Sciatic nerve (tissue), 2 donors: ENCODE data around the gene PKNOX2. TPM values are rescaled to one million over a fixed set of nuclear protein-coding genes. Genes with fewer than 3 reads are reported as not detected.

Experiments used
- ATAC-seq: fragments of 200-7000 bp; cut with Tn5 transposase; one replicate; pipeline ENCODE4 v1.9.1; 2020; ENCODE audit warnings: mild to moderate bottlenecking, moderate library complexity
- DNase-seq: peaks from one replicate; pipeline ENCODE4 v3.0.0-alpha.2; 2020; ENCODE audit warnings: low spot score
- intact Hi-C: fragments of 100-400 bp; cut with DNase I; formaldehyde crosslinking; loops from one replicate; pipeline ENCODE4 v1.14.2; 2022
- total RNA-seq: library from RNA; stranded (reverse); fragmentation: NEBNext Ultra II Directional; extraction: Animal tissue kit (Norgen Biotek cat#: 25700); gene quantifications from one replicate; pipeline ENCODE4 v1.2.1, GENCODE V29; 2021
- donor health status: DM: no; HTN: no; CAD: no.
- donor health status: DM: no; HTN: no; CAD: no.

Gene PKNOX2
- total RNA-seq, 1 donor from 2014 or later: 17.3 TPM

- intact Hi-C loops: loop anchor here (10.0 kb wide), 1 partner anchor 251 kb away; no protein-coding TSS in a partner anchor
- ATAC-seq (no peak), DNase-seq (no peak)
These were observed 10.7 kb upstream of the PKNOX2 start for GRCh38 chr11:125153837-125154236.

- intact Hi-C loops: loop anchor here (10.0 kb wide), 1 partner anchor 250 kb away; no protein-coding TSS in a partner anchor
- no peak for DNase-seq
These were observed 10.0 kb upstream of the PKNOX2 start for GRCh38 chr11:125154378-125155099.

GRCh38 chr11:125155100-125155444 lies 9.5 kb upstream of the PKNOX2 start:
- ATAC-seq: no peak
- no peak for DNase-seq
- intact Hi-C loops: loop anchor here (10.0 kb wide), 1 partner anchor 250 kb away; no protein-coding TSS in a partner anchor

More at GRCh38 chr11:125154378-125155099, 10.0 kb upstream of the PKNOX2 start:
- ATAC-seq: no peak

- intact Hi-C loops: loop anchor here (10.0 kb wide), 1 partner anchor 249 kb away; no protein-coding TSS in a partner anchor
- DNase-seq: no peak
These were observed 8.8 kb upstream of the PKNOX2 start for GRCh38 chr11:125155767-125156166.

GRCh38 chr11:125156346-125157117 lies 8.0 kb upstream of the PKNOX2 start:
- DNase-seq (no peak), ATAC-seq (no peak)
- intact Hi-C loops: loop anchor here (10.0 kb wide), 1 partner anchor 248 kb away; no protein-coding TSS in a partner anchor

More at GRCh38 chr11:125155767-125156166, 8.8 kb upstream of the PKNOX2 start:
- no peak for ATAC-seq

- intact Hi-C loops: loop anchor here (10.0 kb wide), 1 partner anchor 248 kb away; no protein-coding TSS in a partner anchor
- no peak for ATAC-seq
- DNase-seq: no peak
These were observed 7.3 kb upstream of the PKNOX2 start for GRCh38 chr11:125157118-125157733.

GRCh38 chr11:125157953-125158680 lies 6.4 kb upstream of the PKNOX2 start:
- intact Hi-C loops: loop anchor here (10.0 kb wide), 1 partner anchor 247 kb away; no protein-coding TSS in a partner anchor
- DNase-seq (no peak), ATAC-seq (no peak)

- no peak for ATAC-seq
- intact Hi-C loops: no loop called here
- no peak for DNase-seq
These were observed 1.8 kb upstream of the PKNOX2 start for GRCh38 chr11:125162743-125163142.

- intact Hi-C loops: no loop called here
- DNase-seq: no peak
- no peak for ATAC-seq
These were observed 1.0 kb upstream of the PKNOX2 start for GRCh38 chr11:125163431-125164063.

GRCh38 chr11:125164091-125164421 lies 495 bp upstream of the PKNOX2 start:
- intact Hi-C loops: no loop called here
- DNase-seq (no peak), ATAC-seq (no peak)

GRCh38 chr11:125165111-125165842 lies 726 bp downstream of the PKNOX2 start:
- peak; percentile 18 for ATAC-seq
- DNase-seq: peak; percentile 70
- intact Hi-C loops: loop anchor here (5.0 kb wide), 1 partner anchor 182 kb away; no protein-coding TSS in a partner anchor

GRCh38 chr11:125165843-125166763 lies 1.6 kb downstream of the PKNOX2 start:
- ATAC-seq: peak; percentile 7
- DNase-seq: no peak
- intact Hi-C loops: loop anchor here (5.0 kb wide), 1 partner anchor 181 kb away; no protein-coding TSS in a partner anchor

- DNase-seq (no peak), ATAC-seq (no peak)
- intact Hi-C loops: loop anchor here (5.0 kb wide), 1 partner anchor 180 kb away; no protein-coding TSS in a partner anchor
These were observed 2.3 kb downstream of the PKNOX2 start for GRCh38 chr11:125166764-125167291.

GRCh38 chr11:125167292-125167953 lies 2.9 kb downstream of the PKNOX2 start:
- ATAC-seq (peak; percentile 28), DNase-seq (peak; percentile 72)
- intact Hi-C loops: loop anchor here (5.0 kb wide), 1 partner anchor 180 kb away; no protein-coding TSS in a partner anchor

- DNase-seq: no peak
- ATAC-seq: no peak
- intact Hi-C loops: loop anchor here (5.0 kb wide), 1 partner anchor 179 kb away; no protein-coding TSS in a partner anchor
These were observed 3.6 kb downstream of the PKNOX2 start for GRCh38 chr11:125167954-125168835.
